GM18519 (cell line): ENCODE results near the gene TTLL3.
"Not testable (repeated sequence)": the region's sequence is repeated elsewhere in the genome, so short reads cannot be mapped to it uniquely, and the experiment has no call there.

Experiments used
- ATAC-seq: cut with Tn5 transposase; IDR thresholded peaks from one replicate; pipeline ENCODE4 v1.9.1; 2021; ENCODE audit warnings: mild to moderate bottlenecking, moderate library complexity; ENCODE audit not compliant: unreplicated experiment, low FRiP score

The TTLL3 gene

DNA sequence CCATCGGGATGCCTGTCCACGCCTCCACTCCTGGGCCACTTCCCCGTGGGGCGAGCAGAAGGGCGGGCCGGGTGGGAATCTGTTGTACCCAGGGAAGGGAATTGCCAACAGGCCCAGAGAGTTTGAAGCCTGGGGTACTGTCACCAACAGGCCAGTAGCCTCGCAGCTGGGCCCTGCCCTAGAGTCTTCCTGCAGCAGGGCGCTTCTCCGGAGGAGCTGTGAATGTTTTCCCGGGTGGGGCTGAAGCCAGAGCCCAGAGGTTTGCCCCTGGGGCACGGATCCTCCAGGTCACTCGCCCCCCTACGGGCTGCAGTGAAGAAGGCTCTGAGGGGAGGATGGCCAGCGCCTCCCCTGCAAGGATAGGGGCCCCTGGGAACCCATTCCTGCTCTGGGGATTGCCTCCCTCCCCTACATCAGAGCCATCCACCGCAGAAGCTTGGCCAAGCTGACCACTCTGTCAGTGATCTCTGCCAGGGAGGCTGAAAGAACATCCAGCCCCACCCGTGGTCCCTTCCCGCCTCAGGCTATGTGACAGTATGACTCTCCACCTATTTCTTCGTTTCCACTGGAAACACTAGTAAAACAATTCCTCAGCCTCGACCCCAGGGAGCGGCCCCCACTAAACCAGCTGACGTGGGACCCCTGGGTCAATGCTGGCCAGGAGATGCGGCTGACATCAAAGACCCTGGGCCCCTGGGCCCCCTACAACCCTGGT is 53.2 kb downstream of the TTLL3 start:
- no peak for ATAC-seq

- ATAC-seq, result no peak
Measured at GRCh38 chr3:9864200-9864927, 54.3 kb downstream of the TTLL3 start.

DNA sequence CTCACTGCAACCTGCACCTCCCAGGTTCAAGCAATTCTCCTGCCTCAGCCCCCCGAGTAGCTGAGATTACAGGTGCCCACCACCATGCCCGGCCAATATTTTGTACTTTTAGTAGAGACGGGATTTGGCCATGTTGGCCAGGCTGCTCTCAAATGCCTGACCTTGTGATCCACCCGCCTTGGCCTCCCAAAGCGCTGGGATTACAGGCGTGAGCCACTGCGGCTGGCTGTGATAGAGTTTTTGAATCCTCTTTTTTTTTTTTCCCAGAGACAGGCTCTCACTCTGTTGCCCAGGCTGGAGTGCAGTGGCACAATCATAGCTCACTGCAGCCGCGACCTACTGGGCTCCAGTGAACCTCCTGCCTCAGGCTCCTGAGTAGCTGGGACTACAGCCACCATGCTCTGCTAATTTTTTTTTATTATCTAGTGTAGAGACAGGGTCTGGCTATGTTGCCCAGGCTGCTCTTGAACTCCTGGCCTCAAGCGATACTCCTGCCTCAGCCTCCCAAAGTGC is 55.1 kb downstream of the TTLL3 start:
- not testable (repeated sequence) for ATAC-seq

- ATAC-seq, result no peak
Measured at GRCh38 chr3:9866639-9867038, 56.6 kb downstream of the TTLL3 start.

DNA sequence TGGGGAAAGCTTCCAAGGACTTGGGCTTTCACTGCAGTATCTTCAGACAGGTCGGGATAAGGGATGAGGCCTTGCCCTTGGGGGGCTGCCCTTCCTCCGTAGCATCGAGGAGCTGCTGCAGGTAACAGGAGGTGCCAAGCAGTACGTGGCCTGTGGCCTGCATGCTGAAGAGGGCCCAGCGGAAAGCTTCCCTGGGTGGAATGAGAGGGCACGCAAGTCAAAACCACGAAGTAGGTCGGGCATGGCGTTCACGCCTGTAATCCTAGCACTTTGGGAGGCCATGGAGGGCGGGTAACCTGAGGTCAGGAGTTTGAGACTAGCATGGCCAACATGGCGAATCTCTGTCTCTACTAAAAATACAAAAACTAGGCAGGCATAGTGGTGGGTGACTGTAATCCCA is 57.0 kb downstream of the TTLL3 start:
- no peak for ATAC-seq

GRCh38 chr3:9869955-9870354 is 59.9 kb downstream of the TTLL3 start:
- no peak for ATAC-seq

DNA sequence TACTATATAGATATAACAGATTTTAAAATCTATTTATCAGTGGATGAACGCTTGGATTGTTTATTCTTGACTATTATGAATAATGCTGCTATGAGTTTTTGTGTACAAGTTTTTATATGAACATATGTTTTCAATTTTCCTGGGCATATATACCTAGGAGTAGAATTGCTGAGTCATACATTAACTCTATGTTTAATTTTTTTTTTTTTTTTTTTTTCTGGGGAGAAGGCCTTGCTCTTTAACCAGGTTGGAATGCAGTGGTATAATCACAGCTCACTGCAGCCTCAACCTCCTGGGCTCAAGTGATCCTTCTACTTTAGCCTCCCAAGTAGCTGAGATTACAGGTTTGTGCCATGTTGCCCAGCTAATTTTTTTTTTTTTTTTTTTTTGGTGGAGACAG is 60.9 kb downstream of the TTLL3 start:
- ATAC-seq, result no peak

GRCh38 chr3:9872067-9872466 is 62.0 kb downstream of the TTLL3 start:
- not testable (repeated sequence) for ATAC-seq

- ATAC-seq, result no peak
Measured at GRCh38 chr3:9875448-9875847, 65.4 kb downstream of the TTLL3 start.

- ATAC-seq, result not testable (repeated sequence)
Measured at GRCh38 chr3:9876255-9876654, 66.2 kb downstream of the TTLL3 start.

- no peak for ATAC-seq
Measured at GRCh38 chr3:9876991-9877390, 66.9 kb downstream of the TTLL3 start.

DNA sequence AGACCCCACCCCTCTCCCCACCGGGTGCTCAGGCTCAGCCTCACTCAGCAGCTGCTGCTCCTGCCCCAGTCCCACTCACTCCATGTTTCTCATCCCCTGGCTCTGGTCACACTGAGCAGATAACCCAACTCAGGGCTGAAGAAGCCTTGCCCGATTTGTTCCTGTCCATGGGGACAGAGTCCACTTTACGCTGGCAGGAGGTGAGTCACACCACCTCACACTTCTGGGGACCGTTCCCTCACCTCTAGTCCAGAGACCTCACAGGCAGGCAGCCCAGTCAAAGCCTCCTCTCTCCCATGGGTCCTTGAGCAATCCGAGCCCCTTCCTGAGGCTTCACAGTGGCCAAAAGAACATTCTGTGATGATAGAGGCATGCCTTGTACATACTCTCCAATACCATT is 68.6 kb downstream of the TTLL3 start:
- ATAC-seq, result no peak

- no peak for ATAC-seq
Measured at GRCh38 chr3:9879830-9880549, 69.9 kb downstream of the TTLL3 start, which contains the start of gene CIDEC. TSS of gene CIDEC (minus strand) at chr3:9880253. CDS start at chr3:9878486, 1,767 bp downstream.

GRCh38 chr3:9881441-9881840 is 71.4 kb downstream of the TTLL3 start:
- no peak for ATAC-seq

DNA sequence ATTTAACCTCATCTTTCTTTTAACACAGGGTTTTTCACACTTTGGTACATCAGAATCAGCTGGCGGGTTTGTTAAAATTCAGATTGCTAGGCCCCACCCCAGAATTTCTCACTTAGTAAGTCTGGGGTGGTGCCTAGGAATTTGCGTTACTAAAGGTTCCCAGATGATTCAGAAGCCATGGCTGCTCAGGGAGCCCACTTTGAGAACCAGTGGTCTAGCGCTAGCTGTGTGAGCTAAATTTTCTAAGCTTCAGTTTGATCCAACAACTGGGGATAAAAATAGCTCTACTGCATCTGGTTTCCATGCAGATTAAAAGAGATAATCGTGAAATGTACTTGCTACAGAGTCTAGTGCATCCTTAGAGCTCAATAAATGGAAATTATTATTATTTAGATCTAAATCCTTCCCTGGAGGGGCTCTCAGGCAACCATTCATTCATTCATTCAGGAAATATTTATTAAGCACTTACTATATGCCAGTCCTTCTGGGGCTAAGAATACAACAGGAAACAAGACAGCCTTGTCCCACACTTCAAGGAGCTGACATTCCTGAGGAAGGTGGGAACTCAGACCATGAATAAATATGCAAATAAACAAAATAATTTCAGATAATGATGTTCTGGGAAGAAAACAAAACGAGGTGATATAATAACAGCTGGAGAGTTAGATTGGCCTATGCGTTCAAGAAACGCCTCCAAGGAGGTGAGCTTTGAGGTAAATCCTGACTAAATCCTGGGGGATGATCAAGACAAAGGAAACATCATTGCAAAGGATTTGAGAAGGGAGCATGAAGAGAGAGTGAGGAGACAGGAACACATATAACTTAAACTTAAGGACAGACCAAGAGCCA is 73.9 kb downstream of the TTLL3 start:
- ATAC-seq, result no peak

DNA sequence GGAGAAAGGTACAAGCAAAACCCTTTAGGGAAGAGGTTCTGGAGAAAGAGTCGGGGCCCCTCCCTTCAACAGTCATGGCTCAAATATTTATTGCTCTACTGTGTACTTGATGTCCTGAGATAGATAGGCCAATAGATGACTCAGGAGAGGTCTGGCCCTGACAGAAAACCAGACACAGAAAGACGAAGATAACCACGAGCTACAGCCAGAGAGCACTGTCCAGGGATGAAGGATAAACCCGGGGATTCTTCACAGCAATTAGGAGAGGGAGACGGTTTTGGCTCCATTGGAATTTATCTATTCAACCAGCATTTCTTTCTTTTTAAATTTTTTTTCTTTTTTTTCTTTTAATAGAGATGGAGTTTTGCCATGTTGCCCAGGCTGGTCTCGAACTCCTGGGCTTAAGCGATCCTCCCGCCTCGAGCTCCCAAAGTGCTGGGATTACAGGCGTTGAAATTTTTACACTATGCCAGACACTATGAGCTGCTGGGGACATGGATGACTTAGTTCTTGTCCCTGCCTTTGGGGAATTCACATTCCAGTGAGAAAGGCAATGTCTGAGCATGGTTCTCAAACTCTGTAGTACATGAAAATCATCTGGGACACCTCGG is 74.6 kb downstream of the TTLL3 start:
- ATAC-seq, result no peak
